HG03439 (cell line): ENCODE data around the gene FSTL5.

Experiments
- ATAC-seq: cut with Tn5 transposase; IDR thresholded peaks from one replicate; pipeline ENCODE4 v1.9.1; 2021; ENCODE audit warnings: mild to moderate bottlenecking, moderate library complexity; ENCODE audit not compliant: unreplicated experiment

FSTL5 gene

GRCh38 chr4:161949946-161950725 lies 213.7 kb downstream of the FSTL5 start:
- no peak for ATAC-seq

GRCh38 chr4:161948026-161948770 lies 215.6 kb downstream of the FSTL5 start:
- no peak for ATAC-seq

GRCh38 chr4:161937596-161937995 lies 226.2 kb downstream of the FSTL5 start:
- ATAC-seq, result no peak

- no peak for ATAC-seq
Measured at GRCh38 chr4:161936625-161937550, 226.9 kb downstream of the FSTL5 start.

GRCh38 chr4:161931089-161931488 lies 232.7 kb downstream of the FSTL5 start:
- no peak for ATAC-seq

GRCh38 chr4:161929956-161930355 lies 233.8 kb downstream of the FSTL5 start:
- no peak for ATAC-seq

- ATAC-seq, result no peak
Measured at GRCh38 chr4:161926033-161926828, 237.6 kb downstream of the FSTL5 start.

GRCh38 chr4:161920304-161921052 lies 243.3 kb downstream of the FSTL5 start:
- no peak for ATAC-seq

GRCh38 chr4:161919442-161920220 lies 244.2 kb downstream of the FSTL5 start:
- ATAC-seq, result no peak

GRCh38 chr4:161916035-161916434 lies 247.8 kb downstream of the FSTL5 start:
- no peak for ATAC-seq

- no peak for ATAC-seq
Measured at GRCh38 chr4:161907590-161907955, 256.2 kb downstream of the FSTL5 start.

GRCh38 chr4:161906836-161907589 lies 256.8 kb downstream of the FSTL5 start:
- ATAC-seq, result no peak

- no peak for ATAC-seq
Measured at GRCh38 chr4:161900110-161900509, 263.7 kb downstream of the FSTL5 start.

GRCh38 chr4:161894493-161895167 lies 269.2 kb downstream of the FSTL5 start:
- no peak for ATAC-seq

GRCh38 chr4:161894014-161894413 lies 269.8 kb downstream of the FSTL5 start:
- ATAC-seq, result no peak

- no peak for ATAC-seq
Measured at GRCh38 chr4:161893566-161893965, 270.2 kb downstream of the FSTL5 start.

GRCh38 chr4:161892951-161893350 lies 270.8 kb downstream of the FSTL5 start:
- no peak for ATAC-seq

GRCh38 chr4:161883157-161883556 lies 280.6 kb downstream of the FSTL5 start:
- no peak for ATAC-seq
